T follicular helper cell (primary cell): Measurements from ENCODE around the gene EIF4E1B.

ENCODE experiments used
- DNase-seq: peaks from one replicate; pipeline ENCODE4 v3.0.0-alpha.2; 2020; ENCODE audit warnings: low read depth

EIF4E1B gene

DNA sequence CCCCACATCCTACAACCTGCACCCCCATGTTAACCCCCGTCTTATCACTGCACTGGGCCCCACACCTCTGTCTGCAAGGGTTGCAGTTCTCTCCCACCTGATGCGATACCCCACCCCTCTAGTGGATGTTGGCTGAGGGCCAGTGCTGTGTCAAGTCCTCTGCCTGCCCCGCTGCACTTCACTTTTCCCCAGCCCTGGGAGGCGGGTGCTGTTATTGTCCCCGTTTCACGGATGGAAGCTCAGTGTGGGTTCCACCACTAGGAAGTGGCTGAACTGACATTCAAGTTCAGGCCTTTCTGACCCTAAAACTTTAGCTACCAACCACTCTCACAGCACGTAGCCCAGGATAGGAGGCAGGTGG, 3.6 kb upstream of the EIF4E1B start:
- DNase-seq, result no peak

DNA sequence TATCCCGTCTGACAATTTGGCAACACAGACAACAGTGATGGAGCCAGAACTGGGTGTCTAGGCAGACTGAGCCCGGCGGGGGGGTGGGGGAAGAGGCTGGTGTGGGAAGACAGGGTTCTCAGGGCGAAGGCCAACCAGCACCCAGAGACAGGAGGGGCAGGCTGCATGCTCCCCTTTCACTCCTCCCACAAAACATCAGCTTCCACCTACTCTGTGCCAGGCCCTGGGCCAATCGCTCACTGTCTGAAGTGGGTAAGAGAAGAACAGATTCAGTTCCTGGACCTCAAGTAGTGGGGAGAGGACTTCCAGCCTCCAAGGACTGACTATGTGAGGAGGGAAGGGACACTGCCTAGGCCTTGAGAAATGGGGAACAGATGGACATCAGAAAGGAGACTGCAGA, 2.9 kb upstream of the EIF4E1B start:
- no peak for DNase-seq

DNA sequence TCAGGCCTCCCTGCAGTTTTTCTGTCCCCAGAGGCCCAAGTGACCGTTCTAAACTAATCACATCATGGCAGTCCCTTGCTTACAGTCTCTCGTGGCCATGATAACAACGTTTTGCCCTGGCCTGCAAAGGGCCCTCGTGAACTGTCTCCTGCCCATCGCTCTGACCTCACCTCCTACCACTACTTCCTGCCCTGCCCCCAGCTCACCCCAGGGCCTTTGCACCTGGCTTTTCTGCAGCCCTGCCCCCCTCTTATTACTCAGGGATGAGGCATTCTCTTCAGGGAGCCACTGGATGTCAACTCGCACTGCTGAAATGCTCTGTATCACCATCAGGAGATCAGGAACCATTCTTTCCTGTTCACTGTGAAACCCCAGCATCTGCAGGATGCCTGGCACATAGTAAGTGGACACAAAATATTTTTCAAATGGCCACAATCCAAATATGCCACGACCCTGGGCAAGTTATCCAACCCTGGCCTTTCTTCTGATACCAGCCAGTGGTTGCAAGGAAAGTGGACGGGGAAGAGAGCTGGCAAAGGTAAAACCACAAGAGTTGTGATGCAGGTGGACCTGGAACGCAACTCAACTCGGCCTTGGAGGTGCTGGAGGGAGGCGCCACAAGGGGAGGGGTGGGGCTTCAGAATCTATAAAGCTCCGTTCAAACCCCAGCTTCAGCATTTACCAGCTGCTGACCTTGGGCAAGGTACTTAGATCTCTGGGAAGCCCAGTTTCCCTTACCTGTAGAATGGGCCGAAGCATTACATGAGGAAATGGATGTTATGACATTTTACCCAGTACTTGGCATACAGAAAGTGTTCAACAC, 1.9 kb upstream of the EIF4E1B start:
- DNase-seq, result no peak

DNA sequence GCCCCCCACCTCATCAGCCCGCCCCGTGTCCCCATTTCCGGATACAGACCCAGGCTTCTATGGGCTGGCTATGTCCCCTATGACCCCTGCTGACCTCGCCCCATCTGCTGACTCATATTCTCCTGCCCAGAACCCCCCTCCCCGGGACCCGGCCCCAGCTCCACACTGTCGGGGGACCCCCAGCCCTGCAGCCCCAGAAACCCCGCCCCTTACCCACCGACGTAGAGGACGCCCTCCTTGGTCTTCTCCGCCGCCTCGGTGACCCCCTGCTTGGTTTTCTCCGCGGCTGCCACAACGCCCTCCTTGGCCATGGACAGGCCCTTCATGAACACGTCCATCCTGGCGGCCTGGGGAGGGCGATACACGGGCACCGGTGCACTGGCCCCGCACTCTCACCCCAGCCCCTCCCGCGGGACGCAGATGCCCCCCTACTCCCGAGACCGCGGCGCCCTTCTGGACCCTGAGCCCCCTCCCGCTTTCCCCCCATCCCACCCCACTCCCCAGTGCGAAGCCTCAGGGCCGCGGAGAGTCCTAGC, 1.1 kb upstream of the EIF4E1B start:
- no peak for DNase-seq

DNA sequence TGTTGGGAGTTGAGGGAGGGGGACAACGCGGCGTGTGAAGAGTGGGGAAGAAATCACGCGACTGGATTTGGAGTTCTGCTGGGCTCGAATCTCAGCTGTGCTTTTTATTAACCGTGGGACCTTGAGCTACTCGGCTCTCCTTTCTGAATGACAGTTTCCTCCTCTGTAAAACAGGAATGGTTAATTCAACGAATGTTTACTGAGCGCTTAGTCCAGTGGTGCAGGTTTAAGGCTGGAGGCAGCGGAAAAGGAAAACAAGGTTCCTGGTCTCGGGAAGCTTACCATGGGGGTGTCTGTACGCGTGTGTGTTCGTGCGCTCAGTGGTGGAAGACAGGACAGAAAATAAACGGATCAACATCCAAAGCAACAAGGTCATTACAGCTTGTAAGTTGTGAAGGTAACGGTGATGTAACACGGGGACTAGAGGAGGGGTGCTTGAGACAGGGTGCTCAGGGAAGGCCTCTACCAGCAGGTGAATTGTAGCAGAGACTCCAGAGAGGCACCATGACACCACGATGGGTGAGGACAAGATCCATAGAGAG, 277 bp downstream of the EIF4E1B start:
- DNase-seq, result no peak

DNA sequence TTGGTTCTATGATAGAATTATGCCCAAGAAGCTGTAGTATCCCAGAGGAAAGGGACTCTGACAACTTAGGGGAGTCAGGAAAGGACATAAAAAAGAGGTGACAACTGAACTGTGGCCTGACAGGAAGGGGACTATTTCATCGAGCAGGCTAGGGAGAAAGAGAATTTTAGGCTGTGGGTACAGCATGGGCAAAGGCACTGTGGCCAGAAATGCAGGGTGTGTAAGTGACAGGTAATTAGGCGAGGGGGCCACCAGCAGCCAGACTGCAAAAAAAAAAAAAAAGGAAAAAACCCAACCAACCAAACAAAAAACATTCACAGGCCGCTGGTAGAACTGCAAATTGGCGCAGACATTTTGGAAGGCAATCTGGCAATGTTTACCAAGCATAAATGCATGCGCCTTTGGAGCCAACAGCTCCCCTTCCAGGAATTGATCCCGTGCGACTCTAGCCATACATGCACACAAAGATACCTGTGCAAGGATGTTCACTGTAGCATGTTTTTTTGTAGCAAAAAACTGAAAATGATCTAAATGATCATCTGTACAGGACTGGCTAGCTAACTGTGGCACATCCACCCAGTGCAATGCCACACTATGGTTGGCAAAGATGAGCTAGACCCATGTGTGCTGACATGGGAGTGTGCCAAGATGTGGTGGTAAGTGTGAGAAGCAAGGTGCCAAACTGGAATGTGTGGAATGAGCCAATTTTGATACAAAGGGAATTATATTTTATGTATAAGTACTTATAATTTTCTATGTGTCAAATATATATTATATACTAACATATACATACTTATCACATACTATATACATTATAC, 1.1 kb downstream of the EIF4E1B start:
- no peak for DNase-seq

DNA sequence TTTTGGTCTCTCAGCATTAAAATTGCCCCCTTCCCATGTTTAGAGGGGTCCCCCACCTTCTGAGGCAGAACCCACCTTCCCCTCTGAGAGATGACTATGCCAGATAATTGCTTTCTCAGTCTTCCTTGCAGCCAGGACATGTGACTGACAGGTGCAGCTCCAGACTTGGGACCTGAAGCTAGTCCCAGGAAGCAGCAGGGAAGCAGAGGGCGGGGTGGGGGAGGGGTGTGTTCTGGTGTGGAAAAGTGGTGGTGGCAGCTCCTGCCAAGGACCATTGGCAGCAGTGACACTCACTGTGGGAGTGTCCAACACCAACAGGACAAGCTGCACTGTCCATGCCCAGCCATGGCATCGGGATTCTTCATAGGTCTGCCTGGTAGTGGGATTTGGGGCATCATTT, 2.3 kb downstream of the EIF4E1B start:
- DNase-seq, result no peak

DNA sequence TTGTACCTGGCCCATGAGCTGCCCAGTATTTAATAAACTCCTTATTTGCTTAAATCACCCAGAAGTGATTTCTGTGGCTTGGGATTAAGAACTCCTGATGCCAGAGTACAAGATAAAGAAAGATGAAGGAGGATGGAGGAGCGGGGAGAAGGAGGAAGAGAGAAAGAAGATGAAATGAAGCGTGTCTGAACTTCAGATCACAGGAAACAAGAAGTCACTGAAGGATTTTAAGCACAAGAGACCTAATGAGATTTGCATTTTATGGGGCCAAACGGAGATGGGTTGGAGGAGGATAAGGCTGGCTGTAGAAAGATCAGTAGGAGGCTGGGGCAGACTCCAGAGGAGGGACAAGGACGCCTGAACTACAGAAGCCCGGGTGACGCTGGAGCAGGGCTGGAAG, 3.1 kb downstream of the EIF4E1B start:
- no peak for DNase-seq

DNA sequence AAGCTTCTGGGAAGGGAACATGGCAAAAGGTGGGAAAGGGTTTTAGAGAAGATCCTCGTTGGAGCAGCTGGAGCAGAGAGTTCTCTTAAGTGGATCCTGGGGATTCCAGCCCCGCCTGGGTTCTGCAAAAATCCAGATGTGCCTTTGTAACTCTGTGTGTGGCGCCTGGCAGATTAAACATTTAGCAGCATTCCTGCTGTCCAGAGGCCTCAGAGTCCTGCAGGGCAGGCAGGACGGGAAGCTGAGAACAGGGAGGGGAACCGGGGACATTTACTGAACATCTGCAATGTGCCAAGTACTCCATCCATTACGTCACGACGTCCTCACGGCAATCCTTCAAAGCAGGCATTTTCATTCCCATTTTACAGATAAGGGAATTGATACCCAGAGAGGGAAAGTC, 6.0 kb downstream of the EIF4E1B start:
- no peak for DNase-seq

DNA sequence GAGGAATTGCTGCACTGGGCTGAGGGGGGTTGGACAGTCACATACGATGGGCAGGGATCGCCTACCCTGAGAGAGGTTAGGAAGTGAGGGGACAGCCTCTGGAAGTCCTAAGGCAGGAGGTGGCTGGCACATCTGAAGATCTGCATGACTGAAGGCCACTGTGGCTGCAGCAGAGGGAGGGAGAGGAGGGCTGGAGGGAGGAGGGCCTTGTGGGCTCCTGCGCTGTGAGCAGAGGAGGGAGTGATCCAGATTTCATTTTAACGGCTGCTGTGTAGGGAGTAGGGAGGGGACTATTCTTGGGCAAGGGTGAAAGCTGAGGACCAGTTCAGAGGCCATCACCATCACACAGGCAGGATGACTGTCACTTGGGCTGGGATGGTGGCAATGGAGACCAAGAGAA, 7.1 kb downstream of the EIF4E1B start:
- DNase-seq, result no peak

DNA sequence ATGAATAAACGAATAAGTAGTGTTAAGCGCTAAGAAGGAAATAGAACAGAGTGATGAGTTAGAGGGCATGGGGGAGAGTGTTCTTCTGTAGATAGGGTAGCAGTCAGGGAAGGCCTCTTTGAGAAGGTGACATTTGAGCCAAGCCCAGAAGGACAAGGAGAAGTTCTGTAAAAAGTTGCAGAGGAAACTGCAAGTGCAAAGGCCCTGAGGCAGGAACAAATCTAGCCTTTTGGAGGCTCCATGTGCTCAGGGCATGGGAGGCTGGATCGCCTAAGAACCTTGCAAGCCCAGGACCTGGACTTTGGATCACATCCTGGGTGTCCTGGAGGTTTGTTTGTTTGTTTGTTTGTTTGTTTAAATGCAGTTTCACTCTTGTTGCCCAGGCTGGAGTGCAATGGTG, 8.0 kb downstream of the EIF4E1B start:
- no peak for DNase-seq

DNA sequence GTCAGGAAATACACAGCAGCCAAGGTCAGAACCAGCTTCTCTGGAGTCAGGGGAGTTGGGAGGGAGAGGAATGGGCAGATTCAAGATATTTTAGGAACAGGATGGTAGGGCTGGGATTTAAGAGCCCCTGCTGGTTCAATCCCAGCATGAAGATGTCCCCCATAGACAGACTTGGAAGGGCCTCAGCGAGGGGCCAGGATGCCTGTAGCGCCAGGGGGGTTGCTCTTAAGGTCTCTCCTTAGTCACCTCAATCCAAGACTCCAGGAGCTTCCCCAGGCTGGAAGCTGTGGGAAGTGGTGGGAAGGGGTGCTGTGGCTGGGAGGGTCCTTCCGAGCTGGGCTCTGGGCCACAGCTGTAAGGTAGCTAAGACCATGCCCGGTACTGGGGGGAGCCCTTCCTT, 8.7 kb downstream of the EIF4E1B start:
- no peak for DNase-seq

DNA sequence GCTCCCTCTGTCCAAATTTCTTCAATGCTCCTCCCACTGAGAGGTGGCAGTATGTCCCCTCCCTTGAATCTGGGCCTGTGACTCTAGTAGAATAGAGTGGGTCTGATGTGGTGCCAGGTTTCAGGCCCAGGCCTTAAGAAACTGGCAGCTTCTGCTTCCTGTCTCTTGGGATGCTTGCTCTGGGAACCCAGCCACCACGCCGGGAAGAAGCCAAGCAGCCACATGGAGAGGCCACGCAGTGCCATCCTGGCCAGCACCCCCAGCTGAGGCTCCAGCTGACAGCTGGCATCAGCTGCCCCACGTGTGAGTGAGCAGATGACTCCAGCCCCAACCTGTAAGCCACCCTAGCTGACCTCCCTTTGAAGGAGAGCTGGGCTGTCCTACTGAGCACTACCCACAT, 9.5 kb downstream of the EIF4E1B start:
- no peak for DNase-seq

DNA sequence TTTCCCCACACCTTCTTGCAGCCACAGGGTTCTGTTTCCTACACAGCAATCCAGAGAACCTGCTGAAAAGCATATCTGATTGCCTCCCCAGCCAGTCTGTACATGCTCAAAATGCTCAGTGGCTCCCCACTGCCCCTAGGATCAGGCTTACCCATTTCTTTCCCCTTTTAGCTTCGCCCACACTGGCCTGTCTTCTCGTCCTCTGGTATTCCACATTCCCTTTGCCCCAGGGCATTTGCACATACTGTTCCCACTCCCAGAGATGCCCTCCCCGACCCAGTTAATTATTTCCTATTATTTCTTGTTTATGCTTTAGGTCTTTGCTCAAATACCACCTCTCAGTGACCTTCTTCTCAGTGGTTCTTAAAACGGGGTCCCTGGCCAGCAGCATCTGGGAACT, 10.1 kb downstream of the EIF4E1B start:
- DNase-seq, result no peak

DNA sequence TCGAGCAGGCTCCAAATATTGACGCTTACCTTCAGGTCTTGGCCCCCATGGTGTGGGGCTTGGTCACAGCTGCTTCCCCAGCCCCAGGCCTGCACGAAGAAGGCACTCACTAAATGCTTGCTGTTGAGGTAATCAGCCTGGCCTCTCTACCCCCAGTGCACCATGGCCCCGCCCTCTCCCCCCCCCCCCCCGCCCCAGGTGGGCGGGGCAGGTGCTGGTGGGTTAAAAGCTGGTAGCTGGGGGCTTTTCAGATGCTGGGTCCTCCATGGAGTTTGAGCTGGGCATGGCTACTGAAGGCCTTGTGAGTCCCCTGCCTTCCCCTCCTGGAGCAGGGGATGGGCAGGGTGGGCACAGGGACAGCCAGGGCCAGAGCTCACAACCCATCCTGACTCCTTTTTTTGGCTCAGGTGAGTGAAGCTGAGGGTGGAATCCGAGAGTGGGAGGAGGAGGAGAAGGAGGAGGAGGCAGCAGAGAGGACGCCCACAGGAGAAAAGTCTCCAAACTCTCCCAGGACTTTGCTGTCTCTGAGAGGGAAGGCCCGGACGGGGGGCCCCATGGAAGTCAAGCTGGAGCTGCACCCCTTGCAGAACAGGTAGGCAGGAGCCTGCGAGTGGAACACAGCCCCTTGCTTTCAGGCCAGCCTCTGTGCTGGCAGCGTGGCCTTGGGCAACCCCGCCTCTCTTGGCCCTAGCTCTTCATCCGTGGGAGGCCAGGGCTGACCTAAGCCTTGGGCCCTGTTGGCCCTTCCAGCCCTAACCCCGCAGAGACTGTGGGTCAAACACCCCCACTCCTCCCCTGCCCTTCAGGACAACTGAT, 12.4 kb downstream of the EIF4E1B start:
- DNase-seq, result no peak

DNA sequence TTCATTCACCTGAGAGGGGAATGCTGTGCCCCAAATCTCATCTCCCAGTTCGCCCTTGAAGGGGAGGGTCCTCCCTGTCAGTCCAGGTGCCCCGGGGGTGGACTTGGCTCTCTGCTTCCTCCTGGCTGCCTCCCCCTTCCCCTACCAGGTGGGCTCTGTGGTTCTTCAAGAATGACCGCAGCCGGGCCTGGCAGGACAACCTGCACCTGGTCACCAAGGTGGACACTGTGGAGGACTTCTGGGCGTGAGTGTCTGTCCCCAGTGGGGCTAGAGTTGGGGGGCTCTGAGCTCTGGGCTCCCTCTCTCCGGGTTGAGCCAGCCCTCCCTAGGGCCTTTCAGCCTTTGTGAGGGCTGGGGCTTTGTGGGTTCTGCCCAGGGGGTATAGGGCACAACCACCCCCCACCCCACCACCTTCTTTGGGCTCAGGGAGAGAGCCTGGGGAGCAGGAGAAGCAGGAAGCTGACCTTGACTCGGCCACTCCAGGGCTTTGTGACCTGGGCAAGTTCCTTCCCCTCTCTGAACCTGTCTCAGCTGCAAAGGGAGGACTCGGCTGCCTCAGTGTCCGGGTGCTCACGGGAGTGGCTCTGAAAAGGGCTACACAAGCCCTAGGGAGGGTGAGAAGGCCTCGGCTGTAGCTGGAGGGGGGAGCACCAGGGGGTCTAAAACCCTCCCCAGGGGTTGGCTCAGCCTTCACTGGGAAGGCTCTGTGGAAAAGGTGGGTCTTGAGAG, 13.2 kb downstream of the EIF4E1B start:
- no peak for DNase-seq

DNA sequence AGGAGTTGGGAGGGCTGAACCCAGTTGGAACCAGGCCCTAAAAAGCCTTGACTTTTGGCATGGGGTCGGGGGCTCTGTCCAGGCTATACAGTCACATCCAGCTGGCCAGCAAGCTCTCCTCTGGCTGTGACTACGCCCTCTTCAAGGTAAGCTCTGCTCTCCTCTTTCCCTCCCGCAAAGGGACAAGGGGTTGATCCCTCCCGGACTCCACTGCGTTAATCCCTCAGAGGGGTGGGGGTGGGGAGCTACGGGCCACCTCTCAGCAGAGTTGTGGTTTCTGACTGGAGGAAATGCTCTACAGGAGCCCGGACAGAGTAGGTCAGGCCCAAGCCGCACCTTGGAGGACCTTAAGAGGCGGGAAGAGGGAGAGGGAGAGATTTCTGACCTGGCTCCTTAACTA, 13.8 kb downstream of the EIF4E1B start:
- DNase-seq, result no peak

DNA sequence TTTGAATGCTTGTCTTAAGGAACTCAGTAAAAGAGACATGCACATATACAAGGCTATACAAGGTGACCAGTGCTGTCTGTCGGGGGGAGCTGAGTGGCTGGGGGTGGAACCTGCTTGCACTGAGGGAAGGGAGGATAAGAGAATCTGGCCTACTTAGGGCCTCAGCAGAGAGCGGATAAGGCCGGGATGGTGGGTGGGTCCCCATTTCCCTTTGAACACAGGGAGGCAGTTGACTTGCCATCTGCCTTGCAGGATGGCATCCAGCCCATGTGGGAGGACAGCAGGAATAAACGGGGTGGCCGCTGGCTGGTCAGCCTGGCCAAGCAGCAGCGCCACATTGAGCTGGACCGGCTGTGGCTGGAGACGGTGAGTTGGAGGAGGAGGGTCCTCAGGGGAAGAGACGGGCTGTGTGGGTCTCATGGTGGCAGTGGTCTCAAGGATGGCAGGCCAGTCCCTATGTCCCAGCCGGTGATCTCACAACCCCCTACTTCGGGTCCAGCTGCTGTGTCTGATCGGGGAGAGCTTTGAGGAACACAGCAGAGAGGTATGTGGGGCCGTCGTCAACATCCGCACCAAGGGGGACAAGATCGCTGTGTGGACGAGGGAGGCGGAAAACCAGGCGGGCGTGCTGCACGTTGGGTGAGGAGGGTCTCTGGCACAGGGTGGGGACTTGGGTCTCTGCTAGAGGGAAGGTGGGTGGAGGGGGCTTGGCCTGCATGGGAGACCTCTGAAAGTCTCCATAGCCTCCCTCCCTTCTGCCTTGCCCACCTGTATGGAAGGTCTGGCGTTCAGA, 14.6 kb downstream of the EIF4E1B start:
- no peak for DNase-seq

DNA sequence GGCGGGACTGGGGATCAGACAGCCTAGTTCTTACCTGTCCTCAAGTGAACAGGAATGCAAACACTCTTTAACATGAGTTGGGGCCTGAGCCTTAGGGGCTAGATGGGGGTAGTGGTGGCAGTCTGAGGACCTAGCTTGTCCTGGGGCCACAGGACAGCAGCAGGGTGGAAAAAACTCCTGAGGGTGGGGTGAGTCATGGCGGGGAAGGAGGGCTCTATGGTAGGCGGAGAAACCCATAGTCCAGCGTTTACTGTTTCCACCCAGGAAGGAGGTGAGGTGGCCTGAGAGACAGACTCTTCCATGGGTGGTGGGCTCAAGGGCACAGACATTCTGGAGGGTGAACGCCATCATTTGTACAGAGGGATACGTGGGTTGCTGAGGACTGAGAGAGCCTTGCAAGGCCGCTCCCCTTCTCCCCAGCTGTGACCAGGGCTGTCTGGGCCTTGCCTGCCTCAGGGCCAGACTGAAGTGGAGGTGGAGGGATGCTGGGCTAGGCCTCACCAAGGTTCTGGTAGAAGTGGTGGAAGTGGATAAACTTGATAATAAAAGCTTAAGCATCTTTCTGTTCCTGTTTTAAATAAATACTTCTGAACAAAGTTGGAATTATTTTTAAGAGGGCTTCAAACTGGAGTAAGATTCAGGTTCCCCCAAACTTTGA, 15.7 kb downstream of the EIF4E1B start:
- DNase-seq, result no peak

DNA sequence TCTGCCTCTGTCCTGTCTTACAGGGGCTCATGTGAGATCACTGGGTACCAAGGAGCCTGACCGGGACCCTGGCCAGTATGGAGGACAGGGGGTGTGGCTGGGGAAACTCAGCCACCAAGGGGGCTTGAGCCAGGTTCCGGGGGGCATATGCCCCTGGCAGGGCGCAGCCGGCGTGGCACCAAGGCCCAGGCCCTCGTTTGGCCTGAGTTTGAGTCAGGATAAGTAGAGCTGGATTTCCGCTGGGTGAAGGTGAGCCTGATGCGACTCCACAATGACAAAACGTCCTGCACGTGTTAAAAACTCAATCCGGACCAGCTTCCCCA, 16.2 kb downstream of the EIF4E1B start:
- DNase-seq, result no peak
